GM12801 (cell line): Measurements from ENCODE around the gene ST8SIA6.

ENCODE experiments used
- CTCF ChIP-seq: IDR thresholded peaks from one replicate; pipeline ENCODE4 v1.5.1; 2011; ENCODE audit warnings: control low read depth; ENCODE audit not compliant: insufficient read length; ENCODE audit errors: extremely low read depth

ST8SIA6 gene

GRCh38 chr10:17428351-17429097 is 25.9 kb downstream of the ST8SIA6 start:
- TF ChIP-seq CTCF: no peak

- TF ChIP-seq CTCF: no peak
Observed at GRCh38 chr10:17427666-17428350, 26.6 kb downstream of the ST8SIA6 start.

- no peak for TF ChIP-seq CTCF
Observed at GRCh38 chr10:17427201-17427600, 27.2 kb downstream of the ST8SIA6 start.

GRCh38 chr10:17426263-17426750 is 28.1 kb downstream of the ST8SIA6 start:
- no peak for TF ChIP-seq CTCF

GRCh38 chr10:17425584-17426262 is 28.7 kb downstream of the ST8SIA6 start:
- TF ChIP-seq CTCF: no peak

- no peak for TF ChIP-seq CTCF
Observed at GRCh38 chr10:17423632-17424186, 30.7 kb downstream of the ST8SIA6 start.

GRCh38 chr10:17422931-17423330 is 31.5 kb downstream of the ST8SIA6 start:
- no peak for TF ChIP-seq CTCF
